Activated CD8-positive, alpha-beta T cell treated with anti-CD3 and anti-CD28 coated beads for 36 hours (primary cell): ENCODE measurements around the gene ALG12. TPM values are rescaled to one million over a fixed set of nuclear protein-coding genes. Genes with fewer than 3 reads are reported as not detected.
"Not testable (repeated sequence)": the region's sequence is repeated elsewhere in the genome, so short reads cannot be mapped to it uniquely, and the experiment has no call there.

Experiments used
- ATAC-seq: fragments of 200-7000 bp; cut with Tn5 transposase; one replicate; pipeline ENCODE4 v1.10.0; 2021; ENCODE audit warnings: mild to moderate bottlenecking, moderate library complexity
- CTCF ChIA-PET: fragments of 350-600 bp; sonication (Branson Sonifier 250); formaldehyde crosslinking; loops from one replicate; lab custom pipeline; 2021; ENCODE audit warnings: antibody characterized with exemption; lab: Charles Lee
- POLR2A ChIA-PET: fragments of 350-600 bp; sonication (Branson Sonifier 250); formaldehyde crosslinking; loops from one replicate; lab custom pipeline; 2021; ENCODE audit warnings: antibody characterized with exemption; lab: Charles Lee
- DNase-seq: peaks from one replicate; pipeline ENCODE4 v3.0.0-alpha.2; 2020
- H3K27ac Mint-ChIP-seq: one replicate; pipeline ENCODE4 v1.8.0; 2021; ENCODE audit warnings: mild to moderate bottlenecking, mixed read lengths
- H3K27me3 Mint-ChIP-seq: one replicate; pipeline ENCODE4 v1.8.0; 2021; ENCODE audit warnings: mixed read lengths
- H3K36me3 Mint-ChIP-seq: one replicate; pipeline ENCODE4 v1.8.0; 2021; ENCODE audit warnings: low read depth, mixed read lengths
- H3K4me1 Mint-ChIP-seq: one replicate; pipeline ENCODE4 v1.8.0; 2021; ENCODE audit warnings: low read depth, mixed read lengths
- H3K4me3 Mint-ChIP-seq: one replicate; pipeline ENCODE4 v1.8.0; 2021; ENCODE audit warnings: mild to moderate bottlenecking, moderate library complexity, mixed read lengths
- H3K9me3 Mint-ChIP-seq: one replicate; pipeline ENCODE4 v1.8.0; 2021; ENCODE audit warnings: mixed read lengths
- CTCF ChIP-seq: fragments of 200-600 bp; IDR thresholded peaks from one replicate; pipeline ENCODE4 v1.8.0; 2022; ENCODE audit warnings: antibody characterized with exemption, mild to moderate bottlenecking
- intact Hi-C: fragments of 100-400 bp; cut with micrococcal nuclease; formaldehyde crosslinking; loops from one replicate; pipeline ENCODE4 v1.10.0; 2022
- microRNA-seq: library from miRNA; unstranded; fragments of <30 nt; microRNA quantifications from one replicate; pipeline ENCODE4 v1.2.0, GENCODE V29; 2022; ENCODE audit warnings: borderline microRNAs expressed, borderline replicate concordance
- total RNA-seq, 2 experiments: library from RNA; stranded (reverse); gene quantifications; one replicate each; pipeline ENCODE4 v1.2.3, GENCODE V29; 2021

Gene ALG12
- total RNA-seq, 2 experiments from 2014 or later, result 10.7 to 12.0 TPM

- ChIA-PET CTCF (interaction anchor here (0.8 to 2.2 kb wide), 3 partner anchors 13 to 33 kb away, joined by 3 to 4 read pairs (median 3); no protein-coding TSS in a partner anchor), POLR2A (interaction anchor here (0.6 to 2.8 kb wide), 6 partner anchors 14 to 64 kb away, joined by 3 to 10 read pairs (median 3); partner anchors contain the start of genes ALG12 and CRELD2)
- Mint-ChIP-seq H3K27me3 (peaks cover 12% of the 10 kb centered on the region), H3K4me3 (peak overlapping the region; percentile 90), H3K36me3 (peaks cover 7% of the 10 kb centered on the region), H3K4me1 (peaks cover 38% of the 10 kb centered on the region), H3K27ac (peak overlapping the region; percentile 91), H3K9me3 (no peaks in the 10 kb centered on the region)
- DNase-seq (peak; percentile 51), ATAC-seq (peak; percentile 19)
- TF ChIP-seq CTCF, result no peak
- intact Hi-C loops, result no loop called here
Observed at GRCh38 chr22:49853981-49854831, 64.0 kb downstream of the ALG12 start.

DNA sequence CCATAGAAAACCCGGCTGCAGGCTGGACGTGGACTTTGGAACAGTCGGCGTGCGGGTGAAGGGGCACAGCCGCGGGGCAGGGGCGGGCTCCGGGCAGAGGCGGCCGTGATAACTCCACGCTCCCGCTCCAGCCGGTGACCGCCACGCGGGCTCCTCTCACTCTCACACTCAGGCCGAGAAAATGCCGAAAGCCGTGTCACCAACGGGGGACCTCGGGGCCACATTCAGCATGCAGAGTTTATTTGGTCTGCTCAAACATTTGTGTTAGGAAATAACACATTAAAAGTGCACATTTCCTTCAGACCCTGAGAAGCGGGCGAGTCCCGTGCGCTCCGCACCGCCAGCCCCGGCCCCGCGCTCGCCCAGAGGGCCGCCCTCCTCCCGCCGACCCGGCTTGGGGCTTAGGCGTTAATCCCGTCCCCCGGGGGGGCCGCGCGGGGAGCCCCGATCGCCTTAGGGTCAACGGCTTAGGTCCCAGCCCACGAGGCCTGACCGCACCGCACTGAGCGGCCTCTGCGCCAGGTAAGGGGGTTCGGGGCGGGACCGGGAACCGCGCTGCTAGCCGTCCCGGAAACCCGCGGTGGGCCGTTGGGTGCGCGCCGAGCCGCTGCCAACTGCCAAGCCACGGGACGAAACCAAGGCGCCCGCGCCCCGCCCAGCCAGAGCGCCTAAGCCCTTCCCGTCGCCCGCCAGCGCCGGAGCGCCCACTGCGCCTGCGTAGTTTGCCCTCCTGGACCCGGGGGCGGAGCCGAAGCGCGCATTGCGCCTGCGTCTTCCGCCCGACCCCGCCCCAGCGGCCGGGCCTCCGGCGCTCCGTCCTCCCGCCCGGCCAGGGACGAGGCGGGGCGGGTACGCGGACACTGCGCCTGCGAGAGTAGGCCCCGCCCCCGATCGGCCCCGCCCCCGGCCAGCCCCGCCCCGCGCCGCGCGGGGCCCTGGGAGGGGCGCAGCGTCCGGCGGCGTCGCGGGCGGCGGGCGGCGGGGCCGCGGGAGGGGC is 65.0 kb downstream of the ALG12 start, which contains the start of gene ZBED4:
TSS of gene ZBED4 (plus strand) at position 947 of the 997 bp plus-strand sequence. CDS start 29,819 bp downstream, outside the sequence.
- POLR2A ChIA-PET, result interaction anchor here (1.0 to 2.8 kb wide), 6 partner anchors 15 to 79 kb away, joined by 3 to 10 read pairs (median 4); no protein-coding TSS in a partner anchor
- CTCF ChIA-PET, result no interaction called here
- Mint-ChIP-seq H3K27ac (peak within 1 kb of the TSS; percentile 91), H3K36me3 (peaks cover 6% of the 10 kb centered on the region), H3K4me3 (peak within 1 kb of the TSS; percentile 90), H3K9me3 (no peaks in the 10 kb centered on the region), H3K27me3 (peaks cover 12% of the 10 kb centered on the region), H3K4me1 (peaks cover 29% of the 10 kb centered on the region)
- ATAC-seq (peak; percentile 92), DNase-seq (peak; percentile 98)
- intact Hi-C loops, result no loop called here
- TF ChIP-seq CTCF, result no peak

GRCh38 chr22:49852568-49852897 is 65.7 kb downstream of the ALG12 start:
- intact Hi-C loops, result not testable (repeated sequence)
- peak overlapping the region; percentile 67 for H3K4me3 Mint-ChIP-seq

DNA sequence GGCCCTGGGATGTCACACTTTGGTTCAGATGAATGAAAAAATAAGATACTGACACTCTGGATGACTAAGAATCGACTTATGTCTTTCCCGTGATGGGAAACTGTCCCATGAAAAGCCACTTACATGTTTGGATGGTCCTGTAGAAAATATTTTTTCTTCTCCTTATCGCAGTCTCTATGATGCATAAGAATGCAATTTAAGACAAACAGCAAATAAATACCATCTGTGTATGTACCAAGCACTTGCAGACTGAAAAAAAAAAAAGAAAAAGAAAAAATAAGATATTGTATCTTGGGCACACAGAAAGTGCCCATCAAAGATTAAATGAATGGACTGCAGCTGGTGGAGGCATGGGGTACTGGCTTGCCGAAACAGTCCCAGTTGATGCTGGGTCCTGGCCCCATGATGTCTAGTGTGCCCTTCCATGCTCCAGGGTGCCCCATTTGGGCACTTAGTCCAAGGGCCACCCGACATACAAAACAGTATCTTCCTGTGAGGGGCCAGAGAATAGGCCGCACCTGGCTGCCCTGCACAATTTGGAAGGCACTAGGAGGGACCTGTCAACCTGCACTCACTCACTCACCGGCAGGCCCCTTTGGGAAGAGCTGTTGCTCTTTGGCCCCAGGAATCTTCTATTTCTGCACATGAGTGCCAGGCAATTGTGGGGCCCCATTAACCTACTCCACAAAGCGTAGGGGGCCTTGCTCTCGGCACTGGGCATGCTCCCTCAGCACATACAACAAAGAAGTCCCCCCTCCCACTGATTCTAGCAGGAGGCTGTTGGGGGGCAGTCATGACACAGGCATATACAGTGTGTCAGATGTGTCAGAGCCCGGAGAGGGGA is 67.1 kb downstream of the ALG12 start:
- ChIA-PET CTCF (no interaction called here), POLR2A (interaction anchor here (1.2 kb wide), 1 partner anchor 77 kb away, joined by 3 read pairs; no protein-coding TSS in a partner anchor)
- Mint-ChIP-seq H3K27ac (no peak overlapping the region), H3K4me1 (peaks cover 25% of the 10 kb centered on the region), H3K27me3 (peaks cover 17% of the 10 kb centered on the region), H3K4me3 (peak overlapping the region; percentile 54), H3K36me3 (peaks cover 3% of the 10 kb centered on the region), H3K9me3 (no peaks in the 10 kb centered on the region)
- intact Hi-C loops, result no loop called here
- no peak for DNase-seq
- no peak for ATAC-seq
- no peak for TF ChIP-seq CTCF

More at GRCh38 chr22:49852568-49852897, 65.7 kb downstream of the ALG12 start:
- not testable (repeated sequence) for DNase-seq, ATAC-seq, H3K36me3 Mint-ChIP-seq, H3K9me3 Mint-ChIP-seq
- peaks cover 17% of the 10 kb centered on the region for H3K27me3 Mint-ChIP-seq
- CTCF ChIA-PET, result interaction anchor here (0.8 kb wide), 1 partner anchor 11 kb away, joined by 3 read pairs; no protein-coding TSS in a partner anchor
- peak overlapping the region; percentile 57 for H3K27ac Mint-ChIP-seq
- H3K4me1 Mint-ChIP-seq, result peaks cover 28% of the 10 kb centered on the region
- POLR2A ChIA-PET, result interaction anchor here (1.0 to 1.2 kb wide), 3 partner anchors 27 to 78 kb away, joined by 3 to 4 read pairs (median 3); no protein-coding TSS in a partner anchor

Small RNAs within 50 kb of the gene (microRNA-seq; reads per million reads assigned to microRNA genes)
- gene MIR6821, result 1.5 reads per million

Other genes with a start within 250 kb of the ALG12 start
- gene BRD1, start 90.6 kb downstream of the ALG12 start, total RNA-seq, result 10 to 100 TPM; 24.5 to 29.0 TPM
- 10 to 100 TPM; 19.7 to 20.1 TPM for gene ZBED4, start 64.6 kb downstream of the ALG12 start, total RNA-seq
- 10 to 100 TPM; 26.1 to 28.2 TPM for gene CRELD2, start 196 bp upstream of the ALG12 start, total RNA-seq
- 100 to 1,000 TPM; 146 to 158 TPM for gene PIM3, start 42.3 kb upstream of the ALG12 start, total RNA-seq
- under 1 TPM in 1 of 2 experiments, not detected in 1; 0.14 TPM for gene IL17REL, start 94.3 kb upstream of the ALG12 start, total RNA-seq
- gene TTLL8, start 139.9 kb upstream of the ALG12 start, total RNA-seq, result not detected
- gene MLC1, start 167.0 kb upstream of the ALG12 start, total RNA-seq, result 1 to 10 TPM; 1.3 to 1.5 TPM
- gene MOV10L1, start 171.6 kb upstream of the ALG12 start, total RNA-seq, result under 1 TPM in 1 of 2 experiments, not detected in 1; 0.34 TPM